Activated T-cell treated with anti-CD3 and anti-CD28 coated beads, Interleukin-2, amount 50 U/mL, for 72 hours (primary cell): ENCODE measurements around the gene MTX3. TPM values are rescaled to one million over a fixed set of nuclear protein-coding genes. Genes with fewer than 3 reads are reported as not detected.

ENCODE experiments used
- ATAC-seq, 2 donors: fragments of 150-1000 bp; cut with Tn5 transposase; replicated peaks in 1 of 2; 2 replicates each; pipeline ENCODE4 v1.10.0; 2021; ENCODE audit warnings: moderate library complexity in 2 of 2, mild to moderate bottlenecking in 1 of 2
- DNase-seq, 2 donors: peaks; one replicate each; pipeline ENCODE4 v3.0.0; 2021 to 2022; ENCODE audit warnings: mixed read lengths in 1 of 2
- H3K27ac Mint-ChIP-seq: one replicate; pipeline ENCODE4 v1.8.0; 2022; ENCODE audit warnings: mild to moderate bottlenecking, moderate library complexity, mixed read lengths
- H3K27me3 Mint-ChIP-seq: one replicate; pipeline ENCODE4 v1.8.0; 2022; ENCODE audit warnings: low read depth, mixed read lengths
- H3K36me3 Mint-ChIP-seq, 2 donors: one replicate each; pipeline ENCODE4 v1.8.0; 2022; ENCODE audit warnings: mixed read lengths in 2 of 2, mild to moderate bottlenecking in 1 of 2; ENCODE audit not compliant: insufficient read depth in 2 of 2
- H3K4me1 Mint-ChIP-seq: one replicate; pipeline ENCODE4 v1.8.0; 2022; ENCODE audit warnings: low read depth, mixed read lengths
- H3K4me3 Mint-ChIP-seq, 2 donors: one replicate each; pipeline ENCODE4 v1.8.0; 2022; ENCODE audit warnings: mild to moderate bottlenecking in 2 of 2, mixed read lengths in 2 of 2, moderate library complexity in 2 of 2
- H3K9me3 Mint-ChIP-seq, 2 donors: one replicate each; pipeline ENCODE4 v1.8.0; 2022; ENCODE audit warnings: mixed read lengths in 2 of 2
- total RNA-seq, 2 donors: library from RNA; stranded (reverse); gene quantifications; one replicate each; pipeline ENCODE4 v1.2.3, GENCODE V29; 2022

The MTX3 gene
- total RNA-seq, 2 donors from 2014 or later: 26.6 to 33.1 TPM

DNA sequence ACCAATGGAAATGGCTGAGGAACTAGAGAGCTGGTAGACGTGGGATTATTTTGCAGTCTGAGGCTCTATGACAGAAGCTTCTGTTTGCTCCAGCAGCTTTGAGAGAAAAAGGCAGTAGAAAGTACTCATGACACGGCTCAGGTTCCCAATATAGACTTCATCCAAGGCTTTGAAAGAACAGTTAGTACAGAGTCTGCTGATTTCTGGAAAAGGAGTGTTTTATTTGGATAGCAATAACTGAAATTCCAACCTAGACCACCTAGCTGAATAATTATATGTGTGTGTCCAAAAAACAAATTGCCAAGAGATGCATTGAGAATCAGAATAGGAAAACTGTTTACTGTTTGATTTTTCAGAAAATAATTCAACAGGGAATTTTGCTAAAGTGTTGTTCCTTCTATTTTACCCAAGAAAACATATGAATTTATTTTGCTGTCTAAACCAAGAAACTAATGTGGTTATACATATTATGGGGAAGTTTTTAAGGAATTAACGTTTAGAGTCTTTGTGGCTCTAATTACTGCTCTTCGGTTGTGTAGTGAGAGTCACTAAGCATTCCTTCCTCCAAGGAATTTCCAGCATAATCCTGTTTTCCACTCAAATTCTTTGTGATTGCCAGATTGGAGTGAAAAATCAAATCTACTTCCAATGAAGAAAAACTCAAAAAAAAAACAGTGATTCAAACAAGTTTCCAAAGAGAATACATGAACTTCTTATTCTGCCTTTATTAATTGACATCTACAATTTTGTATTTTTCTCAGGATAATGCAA, 18.1 kb upstream of the MTX3 start:
- ATAC-seq (no peak), DNase-seq (no peak)
- H3K27ac Mint-ChIP-seq: no peak overlapping the region

DNA sequence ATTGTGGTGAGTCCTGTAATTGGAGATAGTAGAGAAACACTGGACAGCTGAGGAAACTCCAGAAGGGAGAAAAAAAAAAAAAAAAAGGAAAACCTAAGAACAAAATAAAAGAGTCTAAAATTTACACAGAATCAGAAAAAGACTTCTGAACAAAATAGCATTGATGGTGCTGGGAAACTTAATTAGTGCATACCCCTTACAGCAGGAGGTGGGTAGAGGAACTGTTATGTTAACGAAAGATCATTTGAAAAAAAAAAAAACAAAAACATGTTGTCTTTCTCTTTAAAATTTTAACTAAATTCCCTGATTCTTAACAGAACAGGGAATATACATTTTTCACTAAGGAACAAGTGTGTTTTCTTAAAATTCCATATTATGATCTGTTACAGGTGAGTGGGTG, 11.6 kb upstream of the MTX3 start:
- no peak for ATAC-seq
- H3K27me3 Mint-ChIP-seq: no peaks in the 10 kb centered on the region
- no peak overlapping the region for H3K27ac Mint-ChIP-seq
- H3K4me3 Mint-ChIP-seq: no peak overlapping the region
- no peak for DNase-seq
- H3K4me1 Mint-ChIP-seq: no peaks in the 10 kb centered on the region
- H3K36me3 Mint-ChIP-seq: peaks cover 0 to 3% of the 10 kb centered on the region in 2 donors
- H3K9me3 Mint-ChIP-seq: no peaks in the 10 kb centered on the region

More for the DNA sequence above, 18.1 kb upstream of the MTX3 start:
- Mint-ChIP-seq H3K9me3 (no peaks in the 10 kb centered on the region), H3K4me3 (no peak overlapping the region), H3K27me3 (no peaks in the 10 kb centered on the region), H3K4me1 (no peaks in the 10 kb centered on the region), H3K36me3 (peaks cover 0 to 1% of the 10 kb centered on the region in 2 donors)

DNA sequence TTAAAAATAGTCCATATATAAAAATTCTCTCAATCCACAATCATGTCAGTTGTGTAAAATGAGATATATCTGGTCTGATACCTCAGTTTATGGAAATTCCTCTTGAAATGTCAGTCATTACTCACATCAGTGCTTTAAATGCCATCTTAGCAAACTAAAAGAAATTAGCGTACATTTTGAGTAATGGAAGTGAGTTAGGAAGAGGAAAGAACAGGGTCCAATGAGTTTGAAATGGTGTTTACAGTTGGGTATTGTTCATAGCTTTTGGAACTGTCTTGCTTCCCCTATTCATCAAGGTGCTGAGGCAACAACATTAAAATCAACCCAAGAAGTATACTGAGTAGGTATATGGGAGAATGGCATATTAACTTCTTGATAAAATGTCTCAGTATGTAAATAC, 8.7 kb upstream of the MTX3 start:
- peaks cover 0 to 2% of the 10 kb centered on the region in 2 donors for H3K9me3 Mint-ChIP-seq
- H3K4me3 Mint-ChIP-seq: no peak overlapping the region
- no peaks in the 10 kb centered on the region for H3K27me3 Mint-ChIP-seq
- DNase-seq (no peak), ATAC-seq (no peak)
- H3K4me1 Mint-ChIP-seq: no peaks in the 10 kb centered on the region
- peaks cover 1 to 5% of the 10 kb centered on the region in 2 donors for H3K36me3 Mint-ChIP-seq
- no peak overlapping the region for H3K27ac Mint-ChIP-seq

DNA sequence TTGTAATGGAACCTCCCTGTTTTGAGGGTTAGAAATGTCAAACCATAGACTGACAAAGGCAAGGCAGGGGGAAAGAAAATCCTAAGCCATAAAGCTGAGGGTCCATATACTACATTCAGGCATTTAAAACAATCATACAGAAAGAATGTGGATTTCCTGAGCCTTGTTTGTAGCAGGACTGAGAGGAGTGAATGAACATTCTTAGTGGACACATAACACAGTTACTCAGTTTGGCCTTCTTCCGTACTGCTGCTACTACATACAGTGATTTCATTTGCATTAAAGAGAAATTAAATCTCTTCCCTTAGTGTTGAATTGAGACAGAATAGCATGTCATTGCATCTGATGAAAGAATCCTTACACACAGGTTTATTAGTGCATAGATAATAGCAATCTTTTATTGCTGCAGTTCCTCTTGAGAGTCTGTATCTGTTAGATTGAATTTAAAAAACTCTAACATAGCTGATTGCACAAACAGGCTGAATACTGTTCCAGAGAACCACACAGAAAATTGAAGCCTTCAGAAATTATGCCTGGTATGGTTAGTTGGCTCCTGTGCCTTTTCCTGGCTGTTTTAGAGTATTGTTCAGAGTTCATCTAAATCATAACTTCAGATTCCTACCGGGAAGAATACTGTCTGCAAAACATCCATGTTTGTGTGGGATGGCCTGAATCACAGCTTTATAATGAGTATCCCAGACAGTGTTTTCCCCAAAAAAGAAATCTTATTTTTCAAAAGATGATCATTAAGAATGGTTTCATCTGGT, 2.0 kb upstream of the MTX3 start:
- ATAC-seq: no peak
- peaks cover 13 to 15% of the 10 kb centered on the region in 2 donors for H3K36me3 Mint-ChIP-seq
- no peak overlapping the region for H3K27ac Mint-ChIP-seq
- H3K4me3 Mint-ChIP-seq: no peak overlapping the region
- H3K9me3 Mint-ChIP-seq: peaks cover 2 to 3% of the 10 kb centered on the region in 2 donors
- H3K27me3 Mint-ChIP-seq: no peaks in the 10 kb centered on the region
- DNase-seq: no peak
- H3K4me1 Mint-ChIP-seq: peaks cover 43% of the 10 kb centered on the region

DNA sequence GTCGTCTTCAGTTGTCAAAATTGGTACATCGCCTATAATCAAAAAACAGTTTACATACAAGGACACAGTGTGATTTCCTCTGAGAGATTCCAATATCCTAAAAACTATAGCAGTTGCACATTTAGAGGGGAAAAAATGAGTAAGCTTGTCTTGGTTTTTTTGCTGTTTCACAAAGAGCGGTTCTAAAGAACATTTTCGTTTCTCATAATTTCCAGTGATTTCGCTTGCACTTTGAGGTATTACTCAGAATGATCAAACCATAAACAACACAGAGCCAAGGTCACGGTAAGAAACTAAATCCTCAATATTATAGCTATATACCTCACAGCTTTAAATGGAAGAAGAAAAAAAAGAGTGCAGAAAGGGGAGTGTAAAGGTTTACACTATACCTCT, 861 bp downstream of the MTX3 start:
- Mint-ChIP-seq H3K9me3 (peaks cover under 1 to 3% of the 10 kb centered on the region in 2 donors), H3K36me3 (peaks cover 14 to 31% of the 10 kb centered on the region in 2 donors), H3K4me1 (peaks cover 59% of the 10 kb centered on the region), H3K4me3 (peak overlapping the region; percentile 90 to 98), H3K27ac (peak overlapping the region; percentile 99), H3K27me3 (no peaks in the 10 kb centered on the region)
- ATAC-seq (peak; percentile 78 to 82), DNase-seq (peak in 1 of 2 donors; percentile 39)

DNA sequence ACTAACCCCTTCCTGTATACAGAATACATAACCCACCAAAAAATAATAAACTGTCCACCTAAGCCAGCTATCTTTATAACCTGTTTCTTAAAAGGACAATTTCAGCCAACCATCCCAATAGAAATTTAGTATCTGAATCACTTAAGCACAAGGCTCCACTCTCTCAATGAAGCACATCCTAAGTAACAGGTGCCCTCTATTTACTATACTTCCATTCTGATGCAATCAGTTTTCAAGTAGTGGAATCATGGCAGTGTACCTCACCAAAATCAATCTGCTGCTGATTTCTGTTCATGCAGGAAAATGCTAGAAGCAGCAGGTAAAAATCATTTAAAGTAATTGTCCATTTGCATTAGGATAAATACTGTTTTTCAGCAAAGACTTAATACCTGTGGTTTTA, 4.8 kb downstream of the MTX3 start:
- Mint-ChIP-seq H3K36me3 (peaks cover 10 to 49% of the 10 kb centered on the region in 2 donors), H3K4me1 (peaks cover 73% of the 10 kb centered on the region), H3K27ac (peak overlapping the region; percentile 93), H3K9me3 (no peaks in the 10 kb centered on the region), H3K4me3 (peak overlapping the region; percentile 7 to 83), H3K27me3 (no peaks in the 10 kb centered on the region)
- DNase-seq: no peak
- no peak for ATAC-seq

DNA sequence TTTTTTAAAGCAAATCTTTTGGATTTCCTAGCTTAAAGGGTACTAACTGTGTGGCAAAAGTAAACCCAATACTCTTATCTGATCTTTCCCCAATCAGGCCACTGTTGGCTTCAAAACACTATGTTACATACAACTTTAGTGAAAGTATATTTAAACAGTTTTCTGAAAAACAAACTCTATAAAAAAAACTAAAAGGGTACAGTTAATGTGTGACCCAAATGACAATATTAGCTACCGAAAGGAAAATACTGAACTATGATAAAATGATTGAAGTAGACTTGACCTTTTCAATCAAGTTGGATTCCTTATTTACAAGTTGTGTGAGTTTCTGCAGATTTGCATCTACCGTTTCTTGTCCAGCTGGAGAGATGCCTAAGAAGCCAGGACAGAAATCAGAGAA, 5.8 kb downstream of the MTX3 start:
- Mint-ChIP-seq H3K9me3 (no peaks in the 10 kb centered on the region), H3K4me3 (peak overlapping the region in 1 of 2 donors; percentile 58), H3K27ac (peak overlapping the region; percentile 63), H3K36me3 (peaks cover 9 to 52% of the 10 kb centered on the region in 2 donors), H3K4me1 (peaks cover 77% of the 10 kb centered on the region), H3K27me3 (no peaks in the 10 kb centered on the region)
- DNase-seq: no peak
- no peak for ATAC-seq

DNA sequence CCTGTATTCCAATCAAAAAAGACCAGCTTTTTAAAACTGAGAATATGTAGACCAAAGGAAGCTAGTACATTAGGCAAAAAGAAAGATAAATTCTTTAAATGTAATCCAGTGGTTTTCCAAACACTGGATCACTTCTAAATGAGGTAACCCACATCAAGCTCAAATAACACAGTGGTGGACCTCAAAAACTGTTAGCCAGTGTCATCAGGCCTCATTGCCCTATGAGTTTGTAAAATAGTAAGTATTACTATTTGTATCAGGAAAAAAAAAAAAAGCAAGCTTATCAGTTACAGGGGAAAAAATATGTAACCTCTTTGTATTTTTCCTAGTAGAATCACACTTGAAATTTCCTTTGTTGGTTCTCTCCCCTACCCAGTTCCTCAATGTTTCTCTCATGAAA, 6.7 kb downstream of the MTX3 start:
- Mint-ChIP-seq H3K4me3 (peak overlapping the region in 1 of 2 donors; percentile 78), H3K9me3 (no peaks in the 10 kb centered on the region), H3K4me1 (peaks cover 71% of the 10 kb centered on the region), H3K27ac (peak overlapping the region; percentile 90), H3K27me3 (no peaks in the 10 kb centered on the region), H3K36me3 (peaks cover 6 to 52% of the 10 kb centered on the region in 2 donors)
- DNase-seq: no peak
- ATAC-seq: no peak

DNA sequence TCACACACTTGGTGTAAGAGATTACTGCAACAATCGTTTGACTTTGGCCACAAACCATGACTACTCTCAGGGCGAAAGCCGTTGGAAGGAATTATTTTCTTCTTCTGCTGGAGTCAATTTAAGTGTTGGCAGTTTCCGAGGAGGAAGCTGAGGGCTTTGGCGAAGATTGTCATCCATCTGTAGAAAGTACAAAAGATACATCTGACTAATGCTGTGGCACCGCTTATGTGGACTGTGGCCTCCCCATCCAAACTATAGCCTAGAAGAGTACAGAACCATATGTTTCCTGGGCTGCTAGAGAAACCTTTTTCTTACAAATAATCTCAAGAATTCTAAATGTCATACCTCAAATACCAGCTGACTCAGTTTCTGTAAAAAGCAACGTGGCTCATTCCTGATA, 7.4 kb downstream of the MTX3 start:
- Mint-ChIP-seq H3K4me1 (peaks cover 67% of the 10 kb centered on the region), H3K36me3 (peaks cover 11 to 56% of the 10 kb centered on the region in 2 donors), H3K9me3 (no peaks in the 10 kb centered on the region), H3K4me3 (peak overlapping the region in 1 of 2 donors; percentile 78), H3K27ac (peak overlapping the region; percentile 90), H3K27me3 (no peaks in the 10 kb centered on the region)
- DNase-seq (no peak), ATAC-seq (peak in 1 of 2 donors; percentile 56)

DNA sequence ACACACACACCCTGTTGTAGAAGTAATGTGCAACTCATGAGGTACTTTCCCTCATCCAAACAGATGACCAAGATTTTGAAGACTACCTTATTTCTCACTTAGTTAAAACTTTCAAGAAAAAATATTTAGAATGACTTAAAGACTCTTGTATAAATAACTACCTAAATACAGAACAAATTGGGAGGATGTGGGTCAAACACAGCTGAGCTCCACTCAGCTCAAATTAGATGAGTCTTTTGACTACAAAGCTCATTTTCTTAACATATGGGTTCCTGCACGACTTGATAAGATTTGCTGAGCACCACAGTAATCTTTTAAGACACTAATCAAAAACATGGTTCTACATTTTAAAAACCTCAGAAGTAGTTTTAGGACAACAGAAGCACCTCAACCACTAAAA, 8.9 kb downstream of the MTX3 start:
- Mint-ChIP-seq H3K27me3 (no peaks in the 10 kb centered on the region), H3K4me1 (peaks cover 57% of the 10 kb centered on the region), H3K4me3 (peak overlapping the region in 1 of 2 donors; percentile 57), H3K9me3 (no peaks in the 10 kb centered on the region), H3K27ac (peak overlapping the region; percentile 85), H3K36me3 (peaks cover 11 to 58% of the 10 kb centered on the region in 2 donors)
- ATAC-seq (peak in 1 of 2 donors; percentile 21), DNase-seq (no peak)

DNA sequence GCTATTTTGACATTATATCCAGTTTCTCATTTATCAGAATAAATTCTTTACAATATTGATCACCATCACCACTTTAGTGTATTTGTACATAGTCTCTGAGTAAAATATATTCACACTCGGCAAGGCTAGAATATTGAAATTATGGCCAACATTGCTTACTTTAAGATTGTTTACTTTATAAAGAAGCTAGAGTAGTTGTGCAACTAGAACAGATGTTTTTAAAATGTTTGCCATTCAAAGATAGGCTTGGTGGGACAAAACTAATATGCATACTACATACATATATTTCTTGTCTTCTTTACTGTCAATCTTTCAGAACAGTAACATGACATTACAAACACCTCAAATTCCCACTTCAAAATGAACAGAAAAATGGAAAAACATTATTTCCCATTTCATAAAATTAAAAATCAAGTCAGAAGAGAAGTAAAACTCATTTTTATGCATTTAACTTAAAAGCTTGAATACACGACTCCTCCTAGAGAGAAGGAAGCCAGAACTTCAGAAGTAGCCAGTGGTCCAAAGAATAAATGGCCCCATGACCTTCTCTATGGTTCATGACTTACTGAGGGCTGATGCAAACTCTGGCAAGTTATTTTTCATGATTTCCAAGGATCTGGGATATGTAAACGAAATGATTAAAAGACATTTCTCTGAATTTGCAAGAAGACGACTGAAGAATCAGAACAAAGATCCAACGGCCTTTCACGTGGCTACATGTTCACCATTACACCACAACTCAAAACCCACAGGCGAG, 14.1 kb downstream of the MTX3 start:
- Mint-ChIP-seq H3K4me3 (no peak overlapping the region), H3K4me1 (peaks cover 17% of the 10 kb centered on the region), H3K27me3 (no peaks in the 10 kb centered on the region), H3K36me3 (peaks cover 9 to 30% of the 10 kb centered on the region in 2 donors), H3K27ac (peak overlapping the region; percentile 28), H3K9me3 (no peaks in the 10 kb centered on the region)
- no peak for DNase-seq
- ATAC-seq: no peak

DNA sequence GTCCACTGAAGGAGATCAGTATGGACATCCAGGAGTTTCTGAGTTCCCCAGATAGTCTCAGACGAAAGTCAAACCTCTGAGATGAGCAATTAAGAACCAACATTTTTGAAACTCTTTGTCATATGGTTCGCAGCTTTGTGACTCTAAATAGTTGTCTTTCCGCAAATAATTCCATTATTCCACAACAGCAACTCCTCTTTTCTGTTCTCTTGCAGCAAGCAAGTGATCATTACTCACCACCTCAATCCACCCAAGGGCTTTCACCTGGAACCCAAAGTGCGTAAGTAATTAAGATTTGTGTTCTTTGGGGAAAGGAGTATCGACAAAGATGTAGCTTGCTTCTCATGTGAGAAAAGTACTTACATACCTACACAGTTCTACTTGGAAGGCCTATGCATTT, 15.6 kb downstream of the MTX3 start:
- ATAC-seq: no peak
- peaks cover 9 to 26% of the 10 kb centered on the region in 2 donors for H3K36me3 Mint-ChIP-seq
- peaks cover 8% of the 10 kb centered on the region for H3K27me3 Mint-ChIP-seq
- no peak for DNase-seq
- no peaks in the 10 kb centered on the region for H3K9me3 Mint-ChIP-seq
- peaks cover 3% of the 10 kb centered on the region for H3K4me1 Mint-ChIP-seq
- no peak overlapping the region for H3K4me3 Mint-ChIP-seq
- no peak overlapping the region for H3K27ac Mint-ChIP-seq

DNA sequence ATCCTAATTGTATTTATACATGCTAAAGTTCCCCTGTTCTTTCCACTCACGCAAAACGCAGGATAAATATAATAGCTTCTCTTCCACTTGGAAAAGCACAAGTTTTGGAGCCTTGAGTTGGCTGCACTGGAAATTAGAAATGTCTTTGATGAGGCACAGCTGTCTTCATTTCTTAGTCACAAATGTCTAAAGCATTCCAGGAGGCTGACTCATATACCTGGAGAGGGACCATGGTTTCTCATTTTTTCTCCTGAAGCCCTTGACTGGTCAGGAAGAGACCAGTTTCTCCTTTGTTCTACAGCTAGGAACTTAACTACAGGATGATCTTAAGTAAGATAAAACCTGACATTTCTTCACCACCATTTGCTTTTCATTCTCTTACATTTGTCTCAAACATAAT, 16.2 kb downstream of the MTX3 start:
- no peaks in the 10 kb centered on the region for H3K9me3 Mint-ChIP-seq
- no peak overlapping the region for H3K4me3 Mint-ChIP-seq
- peaks cover 12% of the 10 kb centered on the region for H3K27me3 Mint-ChIP-seq
- DNase-seq (no peak), ATAC-seq (no peak)
- H3K27ac Mint-ChIP-seq: no peak overlapping the region
- peaks cover 9 to 24% of the 10 kb centered on the region in 2 donors for H3K36me3 Mint-ChIP-seq
- H3K4me1 Mint-ChIP-seq: no peaks in the 10 kb centered on the region
